ENCODE results near the gene LRRC47. TPM values are rescaled to one million over a fixed set of nuclear protein-coding genes. Genes with fewer than 3 reads are reported as not detected.
A peak's percentile ranks its signal among the peaks of the same experiment; 100 is the strongest.

LRRC47 gene
- total and polyA plus RNA-seq, 8 donors, result 34.2 to 66.4 (median 51.8) TPM

DNA sequence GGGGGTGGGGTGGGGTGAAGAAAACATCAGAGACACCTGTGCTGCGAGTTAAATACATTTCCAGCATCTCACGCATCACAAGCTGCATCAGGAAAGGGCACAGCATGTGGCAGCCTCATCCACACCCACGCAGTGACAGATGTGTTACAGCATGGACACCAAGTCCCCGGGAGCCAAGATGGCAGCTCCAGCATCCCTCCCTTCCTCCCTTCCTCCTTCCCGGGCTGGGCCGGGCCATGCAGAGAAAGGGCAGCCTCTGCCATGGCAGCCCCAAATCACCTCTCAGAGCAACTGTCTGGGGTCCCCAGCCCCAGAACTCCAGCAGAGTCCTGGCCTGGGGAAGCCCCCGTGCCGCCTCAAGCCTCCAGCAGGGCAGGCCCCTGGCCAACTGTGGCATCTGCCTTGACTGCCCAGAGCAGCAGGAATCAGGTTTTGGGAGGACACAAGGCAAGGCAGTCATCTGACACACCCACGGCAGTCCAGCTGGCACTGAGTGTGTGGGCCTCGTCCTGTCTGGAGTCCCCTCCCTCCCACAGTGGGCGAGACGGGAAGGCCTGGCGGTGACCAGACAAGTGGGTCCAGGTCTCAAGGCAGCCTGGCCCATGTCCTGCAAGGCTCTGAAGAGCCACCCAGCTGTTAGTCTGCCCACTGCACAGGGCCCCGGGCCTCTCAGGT lies 17.6 kb downstream of the LRRC47 start:
- Histone ChIP-seq H3K4me1 (peaks cover 0 to 20% of the 10 kb centered on the region in 2 donors), H3K9me3 (no peaks in the 10 kb centered on the region), H3K27ac (no peak overlapping the region), H3K4me3 (no peak overlapping the region), H3K27me3 (no peaks in the 10 kb centered on the region), H3K36me3 (peaks cover 0 to 60% of the 10 kb centered on the region in 2 donors)
- TF ChIP-seq, protein P1, sequence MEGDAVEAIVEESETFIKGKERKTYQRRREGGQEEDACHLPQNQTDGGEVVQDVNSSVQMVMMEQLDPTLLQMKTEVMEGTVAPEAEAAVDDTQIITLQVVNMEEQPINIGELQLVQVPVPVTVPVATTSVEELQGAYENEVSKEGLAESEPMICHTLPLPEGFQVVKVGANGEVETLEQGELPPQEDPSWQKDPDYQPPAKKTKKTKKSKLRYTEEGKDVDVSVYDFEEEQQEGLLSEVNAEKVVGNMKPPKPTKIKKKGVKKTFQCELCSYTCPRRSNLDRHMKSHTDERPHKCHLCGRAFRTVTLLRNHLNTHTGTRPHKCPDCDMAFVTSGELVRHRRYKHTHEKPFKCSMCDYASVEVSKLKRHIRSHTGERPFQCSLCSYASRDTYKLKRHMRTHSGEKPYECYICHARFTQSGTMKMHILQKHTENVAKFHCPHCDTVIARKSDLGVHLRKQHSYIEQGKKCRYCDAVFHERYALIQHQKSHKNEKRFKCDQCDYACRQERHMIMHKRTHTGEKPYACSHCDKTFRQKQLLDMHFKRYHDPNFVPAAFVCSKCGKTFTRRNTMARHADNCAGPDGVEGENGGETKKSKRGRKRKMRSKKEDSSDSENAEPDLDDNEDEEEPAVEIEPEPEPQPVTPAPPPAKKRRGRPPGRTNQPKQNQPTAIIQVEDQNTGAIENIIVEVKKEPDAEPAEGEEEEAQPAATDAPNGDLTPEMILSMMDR (IDR thresholded peaks at IDR 0.05), result no peak
- ATAC-seq (no peak), DNase-seq (peak in 1 of 4 donors; percentile 60)
- intact Hi-C loops (cut with DNase I), result no loop called here

DNA sequence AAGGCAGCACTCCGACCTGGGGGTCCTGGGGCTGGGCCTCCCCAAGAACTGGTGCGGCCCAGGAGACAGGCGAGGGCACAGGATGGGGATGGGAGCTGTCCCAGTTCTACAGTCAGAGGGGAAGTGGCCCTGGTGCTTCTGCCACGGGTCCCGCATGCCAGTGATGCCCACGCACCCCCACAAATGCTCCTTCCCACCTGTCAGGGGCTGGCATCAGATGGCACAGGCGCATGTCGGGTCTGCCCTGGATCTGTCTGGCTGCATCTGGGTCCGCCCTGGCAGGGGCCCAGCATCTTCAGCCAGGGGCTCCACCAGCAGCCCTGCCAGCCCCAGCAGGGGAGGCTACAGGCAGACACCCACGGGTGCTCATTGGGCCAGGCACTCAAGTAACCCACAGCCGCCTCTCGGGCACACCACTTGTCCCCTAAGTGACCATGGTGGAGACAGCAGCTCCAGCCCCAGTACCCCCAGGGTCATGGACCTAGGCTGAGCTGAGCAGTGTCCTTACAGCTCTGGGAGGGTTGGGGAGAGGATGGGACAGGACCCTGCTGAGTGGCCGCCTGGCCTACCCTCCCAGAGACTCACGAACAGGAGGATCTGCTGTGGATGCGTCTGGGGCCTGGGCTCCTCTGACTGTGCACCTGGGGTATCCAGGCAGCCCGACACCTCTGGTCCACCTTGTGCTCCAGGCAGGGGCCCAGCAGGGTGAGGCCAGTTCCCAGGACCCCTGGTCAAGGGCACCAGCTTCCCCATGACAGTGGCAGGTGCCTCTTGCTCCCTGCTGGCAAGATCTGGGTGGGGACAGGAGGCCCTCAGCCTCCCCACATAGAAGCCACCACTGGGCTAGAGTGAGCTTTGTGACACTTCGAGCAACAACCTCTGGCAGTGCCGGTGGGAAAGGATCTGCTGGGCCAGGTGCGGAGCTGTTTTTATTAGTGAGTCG lies 18.4 kb downstream of the LRRC47 start:
- TF ChIP-seq, protein P1 (IDR thresholded peaks at IDR 0.05), result no peak
- Histone ChIP-seq H3K27ac (no peak overlapping the region), H3K36me3 (peaks cover 0 to 52% of the 10 kb centered on the region in 2 donors), H3K9me3 (no peaks in the 10 kb centered on the region), H3K4me3 (no peak overlapping the region), H3K4me1 (peaks cover 0 to 21% of the 10 kb centered on the region in 2 donors), H3K27me3 (peaks cover 0 to 8% of the 10 kb centered on the region in 2 donors)
- ATAC-seq, result no peak
- peak in 1 of 4 donors; percentile 76 for DNase-seq
- intact Hi-C loops (cut with DNase I), result no loop called here

DNA sequence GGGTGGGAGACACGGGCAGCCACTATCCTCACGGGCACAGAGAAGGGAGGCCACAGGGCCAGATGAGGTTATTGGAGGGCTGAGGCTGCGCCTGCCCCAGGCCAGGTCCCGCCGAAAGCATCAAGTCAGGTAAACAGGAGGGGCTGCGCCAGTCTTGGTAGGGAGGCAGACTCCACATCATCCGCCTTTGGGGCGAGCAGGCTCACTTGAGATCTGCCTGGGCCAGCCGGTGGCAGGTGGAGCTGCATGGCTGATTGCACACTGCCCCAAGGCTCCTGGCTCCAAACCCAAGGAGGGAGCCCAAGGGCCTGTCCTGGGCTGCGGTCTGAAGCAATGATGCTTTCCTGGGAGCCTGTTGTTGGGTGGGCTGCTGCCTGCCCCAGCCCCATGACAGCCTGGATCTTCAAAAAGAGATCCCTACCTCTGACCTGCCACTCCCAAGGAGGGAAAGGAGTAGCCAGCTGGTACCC lies 19.2 kb downstream of the LRRC47 start:
- peak in 1 of 4 donors; percentile 60 for DNase-seq
- H3K27me3 ChIP-seq, result peaks cover 0 to 16% of the 10 kb centered on the region in 2 donors
- TF ChIP-seq, protein P1 (IDR thresholded peaks at IDR 0.05), result no peak
- ATAC-seq, result no peak
- intact Hi-C loops (cut with DNase I), result no loop called here
- peaks cover 0 to 25% of the 10 kb centered on the region in 2 donors for H3K4me1 ChIP-seq
- H3K4me3 ChIP-seq, result no peak overlapping the region
- H3K9me3 ChIP-seq, result no peaks in the 10 kb centered on the region
- no peak overlapping the region for H3K27ac ChIP-seq
- peaks cover 0 to 44% of the 10 kb centered on the region in 2 donors for H3K36me3 ChIP-seq

DNA sequence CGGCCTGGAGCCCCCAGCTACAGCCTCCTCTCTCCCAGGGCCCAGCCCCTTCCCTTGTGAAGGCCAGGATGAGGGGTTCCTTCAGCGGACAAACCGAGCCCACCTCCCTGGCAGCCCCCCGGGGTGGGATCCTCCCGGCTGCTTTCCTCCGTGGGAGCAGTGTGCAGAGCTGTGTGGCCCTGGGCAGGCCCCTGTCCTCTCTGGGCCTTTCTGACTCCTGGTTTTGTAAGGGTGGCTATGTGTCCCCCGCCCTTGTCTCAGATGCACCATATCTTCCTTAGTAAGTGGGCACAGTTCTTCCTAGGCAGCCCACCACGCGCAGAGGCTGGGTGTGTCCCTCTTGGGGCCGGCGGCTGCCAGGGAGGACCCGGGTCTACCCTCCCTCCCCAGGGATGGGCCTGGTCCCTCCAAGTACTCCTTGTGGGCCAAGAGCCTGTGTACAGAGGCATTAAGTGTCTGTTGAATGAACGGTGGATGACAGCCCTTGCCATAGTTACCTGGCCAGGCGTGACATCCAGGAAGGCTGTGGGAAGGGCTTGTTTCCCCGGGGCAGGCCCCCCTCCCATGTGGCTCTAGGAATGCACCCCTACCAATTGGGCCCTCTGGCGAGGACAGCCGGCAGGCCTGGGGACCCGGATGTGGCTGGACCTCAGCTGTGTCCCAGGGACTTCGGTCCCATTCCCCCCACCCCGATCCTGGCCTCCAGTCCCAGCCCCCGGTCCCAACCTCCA lies 19.9 kb downstream of the LRRC47 start:
- TF ChIP-seq, protein P1 (IDR thresholded peaks at IDR 0.05), result no peak
- Histone ChIP-seq H3K9me3 (no peaks in the 10 kb centered on the region), H3K4me3 (no peak overlapping the region), H3K36me3 (peaks cover 0 to 36% of the 10 kb centered on the region in 2 donors), H3K4me1 (peaks cover 4 to 32% of the 10 kb centered on the region in 2 donors), H3K27ac (no peak overlapping the region), H3K27me3 (peaks cover 0 to 23% of the 10 kb centered on the region in 2 donors)
- intact Hi-C loops (cut with DNase I), result no loop called here
- peak in 2 of 4 donors; percentile 26 to 74 for DNase-seq
- peak; percentile 4 for ATAC-seq
